Parathyroid adenoma (tissue), 2 donors: ENCODE data around the gene PTPRN.

Experiments
- H2AFZ ChIP-seq: fragments of 300-600 bp; sonication (generic); one replicate; pipeline ENCODE4 v1.7.0; 2017; ENCODE audit warnings: antibody characterized with exemption, mild to moderate bottlenecking
- H3K27ac ChIP-seq: fragments of 300-600 bp; sonication (generic); one replicate; pipeline ENCODE4 v1.7.0; 2017
- H3K27me3 ChIP-seq: fragments of 300-600 bp; sonication (generic); one replicate; pipeline ENCODE4 v1.7.0; 2017; ENCODE audit warnings: low read length; ENCODE audit not compliant: control insufficient read depth, insufficient read depth
- H3K36me3 ChIP-seq: fragments of 300-600 bp; sonication (generic); one replicate; pipeline ENCODE4 v1.7.0; 2017; ENCODE audit warnings: low read length; ENCODE audit not compliant: control insufficient read depth, insufficient read depth
- H3K4me1 ChIP-seq: fragments of 300-600 bp; sonication (generic); one replicate; pipeline ENCODE4 v1.7.0; 2017; ENCODE audit warnings: control low read depth
- H3K4me2 ChIP-seq: fragments of 300-600 bp; sonication (generic); one replicate; pipeline ENCODE4 v1.7.0; 2017; ENCODE audit warnings: low read length
- H3K4me3 ChIP-seq: fragments of 300-600 bp; sonication (generic); one replicate; pipeline ENCODE4 v1.7.0; 2017; ENCODE audit warnings: low read depth, low read length
- H3K79me2 ChIP-seq: fragments of 300-600 bp; sonication (generic); one replicate; pipeline ENCODE4 v1.7.0; 2017; ENCODE audit warnings: control low read depth
- H3K9ac ChIP-seq: fragments of 300-600 bp; sonication (generic); one replicate; pipeline ENCODE4 v1.7.0; 2017; ENCODE audit warnings: mild to moderate bottlenecking
- H3K9me3 ChIP-seq: fragments of 300-600 bp; sonication (generic); one replicate; pipeline ENCODE4 v1.7.0; 2017; ENCODE audit warnings: low read length; ENCODE audit not compliant: control insufficient read depth
- CTCF ChIP-seq: fragments of 300-600 bp; sonication (generic); IDR thresholded peaks from one replicate; pipeline ENCODE4 v1.7.0; 2017; ENCODE audit warnings: antibody characterized with exemption, mild to moderate bottlenecking
- donor health status: primary hyperparathyroidism.

The PTPRN gene

GRCh38 chr2:219252900-219253752 lies 56.1 kb downstream of the PTPRN start, which contains the start of gene TUBA4B:
TUBA4B (plus strand) TSS chr2:219253243; CDS start chr2:219253408, 165 bp downstream.
- Histone ChIP-seq H3K27me3 (no peaks in the 10 kb centered on the region), H2AFZ (peak within 1 kb of the TSS; percentile 72), H3K79me2 (peaks cover 2% of the 10 kb centered on the region), H3K4me2 (peak within 1 kb of the TSS; percentile 97), H3K36me3 (no peaks in the 10 kb centered on the region), H3K4me1 (peaks cover 30% of the 10 kb centered on the region), H3K9ac (peak within 1 kb of the TSS; percentile 8), H3K27ac (peak within 1 kb of the TSS; percentile 75), H3K9me3 (no peaks in the 10 kb centered on the region), H3K4me3 (peak within 1 kb of the TSS; percentile 73)
- no peak for TF ChIP-seq CTCF

- no peaks in the 10 kb centered on the region for H3K27me3 ChIP-seq
- H3K4me3 ChIP-seq: peak overlapping the region; percentile 73
- no peaks in the 10 kb centered on the region for H3K36me3 ChIP-seq
- H3K4me1 ChIP-seq: peaks cover 30% of the 10 kb centered on the region
- peak overlapping the region; percentile 97 for H3K4me2 ChIP-seq
- peaks cover 2% of the 10 kb centered on the region for H3K79me2 ChIP-seq
- no peak for TF ChIP-seq CTCF
- H3K9me3 ChIP-seq: no peaks in the 10 kb centered on the region
- H2AFZ ChIP-seq: peak overlapping the region; percentile 72
- peak overlapping the region; percentile 75 for H3K27ac ChIP-seq
- no peak overlapping the region for H3K9ac ChIP-seq
Observed at GRCh38 chr2:219252570-219252899, 56.7 kb downstream of the PTPRN start.

- Histone ChIP-seq H3K4me1 (peaks cover 30% of the 10 kb centered on the region), H2AFZ (no peak overlapping the region), H3K27ac (peak overlapping the region; percentile 75), H3K27me3 (no peaks in the 10 kb centered on the region), H3K4me3 (no peak overlapping the region), H3K9ac (no peak overlapping the region), H3K79me2 (peaks cover 2% of the 10 kb centered on the region), H3K36me3 (no peaks in the 10 kb centered on the region), H3K4me2 (no peak overlapping the region), H3K9me3 (no peaks in the 10 kb centered on the region)
- no peak for TF ChIP-seq CTCF
Observed at GRCh38 chr2:219252084-219252483, 57.1 kb downstream of the PTPRN start.

GRCh38 chr2:219251656-219252055 lies 57.5 kb downstream of the PTPRN start:
- no peak overlapping the region for H3K27ac ChIP-seq
- H3K4me1 ChIP-seq: peaks cover 30% of the 10 kb centered on the region
- H3K4me2 ChIP-seq: no peak overlapping the region
- H3K9me3 ChIP-seq: no peaks in the 10 kb centered on the region
- H3K79me2 ChIP-seq: peaks cover 2% of the 10 kb centered on the region
- no peak for TF ChIP-seq CTCF
- H2AFZ ChIP-seq: no peak overlapping the region
- no peaks in the 10 kb centered on the region for H3K27me3 ChIP-seq
- no peak overlapping the region for H3K4me3 ChIP-seq
- H3K9ac ChIP-seq: no peak overlapping the region
- H3K36me3 ChIP-seq: no peaks in the 10 kb centered on the region
